ENCODE measurements around the gene POTEM. TPM values are rescaled to one million over a fixed set of nuclear protein-coding genes. Genes with fewer than 3 reads are reported as not detected.
"Not testable (repeated sequence)": the region's sequence is repeated elsewhere in the genome, so short reads cannot be mapped to it uniquely, and the experiment has no call there.

POTEM gene
- total RNA-seq, 1 experiment from 2014 or later = not detected

GRCh38 chr14:19011029-19011428 is 43.8 kb downstream of the POTEM start:
- H3K27ac ChIP-seq (ENCODE audit: low read depth, low read length, poor library complexity, severe bottlenecking); DNase-seq (ENCODE audit: low spot score); BruUV-seq (replicated peaks); H3K4me3 ChIP-seq (ENCODE audit: low read depth, low read length, poor library complexity, severe bottlenecking); H3K36me3 ChIP-seq (ENCODE audit: insufficient read depth, low read length, poor library complexity, severe bottlenecking); intact Hi-C loops (cut with micrococcal nuclease; ENCODE audit: unreplicated experiment); H3K27me3 ChIP-seq (replicated peaks; ENCODE audit: insufficient read depth, low read depth, low read length, poor library complexity); H3K4me1 ChIP-seq (ENCODE audit: insufficient read depth, low read length, poor library complexity, severe bottlenecking); H3K9me3 ChIP-seq (ENCODE audit: low read depth, low read length, poor library complexity, severe bottlenecking); CTCF ChIA-PET; POLR2A ChIA-PET (ENCODE audit: low non-redundant PET): not testable (repeated sequence)

GRCh38 chr14:19011703-19012102 is 44.5 kb downstream of the POTEM start:
- intact Hi-C loops (cut with micrococcal nuclease; ENCODE audit: unreplicated experiment); H3K27ac ChIP-seq (ENCODE audit: low read depth, low read length, poor library complexity, severe bottlenecking); H3K4me3 ChIP-seq (ENCODE audit: low read depth, low read length, poor library complexity, severe bottlenecking); H3K4me1 ChIP-seq (ENCODE audit: insufficient read depth, low read length, poor library complexity, severe bottlenecking); DNase-seq (ENCODE audit: low spot score); H3K27me3 ChIP-seq (replicated peaks; ENCODE audit: insufficient read depth, low read depth, low read length, poor library complexity); POLR2A ChIA-PET (ENCODE audit: low non-redundant PET); H3K9me3 ChIP-seq (ENCODE audit: low read depth, low read length, poor library complexity, severe bottlenecking); BruUV-seq (replicated peaks); CTCF ChIA-PET; H3K36me3 ChIP-seq (ENCODE audit: insufficient read depth, low read length, poor library complexity, severe bottlenecking): not testable (repeated sequence)

- BruUV-seq (replicated peaks); H3K4me3 ChIP-seq (ENCODE audit: low read depth, low read length, poor library complexity, severe bottlenecking); CTCF ChIA-PET; H3K36me3 ChIP-seq (ENCODE audit: insufficient read depth, low read length, poor library complexity, severe bottlenecking); H3K9me3 ChIP-seq (ENCODE audit: low read depth, low read length, poor library complexity, severe bottlenecking); DNase-seq (ENCODE audit: low spot score); H3K4me1 ChIP-seq (ENCODE audit: insufficient read depth, low read length, poor library complexity, severe bottlenecking); H3K27me3 ChIP-seq (replicated peaks; ENCODE audit: insufficient read depth, low read depth, low read length, poor library complexity); intact Hi-C loops (cut with micrococcal nuclease; ENCODE audit: unreplicated experiment); POLR2A ChIA-PET (ENCODE audit: low non-redundant PET); H3K27ac ChIP-seq (ENCODE audit: low read depth, low read length, poor library complexity, severe bottlenecking): not testable (repeated sequence)
These were observed 48.0 kb downstream of the POTEM start for GRCh38 chr14:19015185-19015584.

- intact Hi-C loops (cut with micrococcal nuclease; ENCODE audit: unreplicated experiment); CTCF ChIA-PET: not testable (repeated sequence)
These were observed 57.9 kb downstream of the POTEM start for GRCh38 chr14:19025080-19025589.

GRCh38 chr14:19026649-19027351 is 59.6 kb downstream of the POTEM start:
- CTCF ChIA-PET; H3K9me3 ChIP-seq (ENCODE audit: low read depth, low read length, poor library complexity, severe bottlenecking); POLR2A ChIA-PET (ENCODE audit: low non-redundant PET); intact Hi-C loops (cut with micrococcal nuclease; ENCODE audit: unreplicated experiment); DNase-seq (ENCODE audit: low spot score); BruUV-seq (replicated peaks); H3K27me3 ChIP-seq (replicated peaks; ENCODE audit: insufficient read depth, low read depth, low read length, poor library complexity); H3K4me3 ChIP-seq (ENCODE audit: low read depth, low read length, poor library complexity, severe bottlenecking); H3K36me3 ChIP-seq (ENCODE audit: insufficient read depth, low read length, poor library complexity, severe bottlenecking); H3K4me1 ChIP-seq (ENCODE audit: insufficient read depth, low read length, poor library complexity, severe bottlenecking); H3K27ac ChIP-seq (ENCODE audit: low read depth, low read length, poor library complexity, severe bottlenecking): not testable (repeated sequence)

More at GRCh38 chr14:19025080-19025589, 57.9 kb downstream of the POTEM start:
- H3K27ac ChIP-seq (ENCODE audit: low read depth, low read length, poor library complexity, severe bottlenecking); POLR2A ChIA-PET (ENCODE audit: low non-redundant PET); H3K4me1 ChIP-seq (ENCODE audit: insufficient read depth, low read length, poor library complexity, severe bottlenecking); H3K27me3 ChIP-seq (replicated peaks; ENCODE audit: insufficient read depth, low read depth, low read length, poor library complexity); DNase-seq (ENCODE audit: low spot score); BruUV-seq (replicated peaks); H3K4me3 ChIP-seq (ENCODE audit: low read depth, low read length, poor library complexity, severe bottlenecking); H3K9me3 ChIP-seq (ENCODE audit: low read depth, low read length, poor library complexity, severe bottlenecking); H3K36me3 ChIP-seq (ENCODE audit: insufficient read depth, low read length, poor library complexity, severe bottlenecking): not testable (repeated sequence)

GRCh38 chr14:19027895-19028294 is 60.7 kb downstream of the POTEM start:
- H3K4me1 ChIP-seq (ENCODE audit: insufficient read depth, low read length, poor library complexity, severe bottlenecking); CTCF ChIA-PET; intact Hi-C loops (cut with micrococcal nuclease; ENCODE audit: unreplicated experiment); POLR2A ChIA-PET (ENCODE audit: low non-redundant PET); H3K27ac ChIP-seq (ENCODE audit: low read depth, low read length, poor library complexity, severe bottlenecking); H3K36me3 ChIP-seq (ENCODE audit: insufficient read depth, low read length, poor library complexity, severe bottlenecking); H3K4me3 ChIP-seq (ENCODE audit: low read depth, low read length, poor library complexity, severe bottlenecking); H3K9me3 ChIP-seq (ENCODE audit: low read depth, low read length, poor library complexity, severe bottlenecking); H3K27me3 ChIP-seq (replicated peaks; ENCODE audit: insufficient read depth, low read depth, low read length, poor library complexity); DNase-seq (ENCODE audit: low spot score); BruUV-seq (replicated peaks): not testable (repeated sequence)

- DNase-seq (ENCODE audit: low spot score); POLR2A ChIA-PET (ENCODE audit: low non-redundant PET); CTCF ChIA-PET; H3K27ac ChIP-seq (ENCODE audit: low read depth, low read length, poor library complexity, severe bottlenecking); H3K27me3 ChIP-seq (replicated peaks; ENCODE audit: insufficient read depth, low read depth, low read length, poor library complexity); H3K4me1 ChIP-seq (ENCODE audit: insufficient read depth, low read length, poor library complexity, severe bottlenecking); H3K4me3 ChIP-seq (ENCODE audit: low read depth, low read length, poor library complexity, severe bottlenecking); H3K36me3 ChIP-seq (ENCODE audit: insufficient read depth, low read length, poor library complexity, severe bottlenecking); intact Hi-C loops (cut with micrococcal nuclease; ENCODE audit: unreplicated experiment); H3K9me3 ChIP-seq (ENCODE audit: low read depth, low read length, poor library complexity, severe bottlenecking); BruUV-seq (replicated peaks): not testable (repeated sequence)
These were observed 69.7 kb downstream of the POTEM start for GRCh38 chr14:19036811-19037382.
